ENCODE measurements around the gene GIMAP4. TPM values are rescaled to one million over a fixed set of nuclear protein-coding genes. Genes with fewer than 3 reads are reported as not detected.

The GIMAP4 gene
- total RNA-seq, 1 experiment from 2014 or later, result not detected

GRCh38 chr7:150621376-150621775 is 54.2 kb downstream of the GIMAP4 start:
- no TSS peak for BruUV-seq (replicated peaks)
- no peaks in the 10 kb centered on the region for H3K9me3 Mint-ChIP-seq (ENCODE audit: unreplicated experiment)
- intact Hi-C loops (cut with micrococcal nuclease), result no loop called here
- DNase-seq (ENCODE audit: unreplicated experiment), result no peak
- H3K27me3 Mint-ChIP-seq (ENCODE audit: insufficient read depth, unreplicated experiment), result peaks cover 11% of the 10 kb centered on the region
- no peak overlapping the region for H3K4me3 Mint-ChIP-seq (ENCODE audit: unreplicated experiment)
- H3K4me1 Mint-ChIP-seq (ENCODE audit: insufficient read depth, unreplicated experiment), result no peaks in the 10 kb centered on the region
- ChIA-PET POLR2A (no interaction called here), CTCF (no interaction called here)
- no peaks in the 10 kb centered on the region for H3K36me3 Mint-ChIP-seq (ENCODE audit: insufficient read depth, unreplicated experiment)
- no peak for TF ChIP-seq CTCF (IDR thresholded peaks at IDR 0.05; ENCODE audit: unreplicated experiment)
- no peak overlapping the region for H3K27ac Mint-ChIP-seq (ENCODE audit: low read depth, unreplicated experiment)

Other genes with a start within 250 kb of the GIMAP4 start
- 8.4 and 10.1 TPM in 2 replicates for gene LRRC61, start 244.0 kb upstream of the GIMAP4 start, total RNA-seq (2022)
- gene ACTR3C, start 243.8 kb upstream of the GIMAP4 start, total RNA-seq (2022), result 3.5 and 3.6 TPM in 2 replicates
- not detected in 2 replicates for gene RARRES2, start 225.8 kb upstream of the GIMAP4 start, total RNA-seq (2022)
- gene REPIN1, start 198.6 kb upstream of the GIMAP4 start, total RNA-seq (2022), result 80.8 and 83.0 TPM in 2 replicates
- gene ZNF775, start 188.1 kb upstream of the GIMAP4 start, total RNA-seq (2022), result 1.7 and 2.0 TPM in 2 replicates
- gene GIMAP8, start 116.8 kb upstream of the GIMAP4 start, total RNA-seq (2022), result not detected in 2 replicates
- not detected in 2 replicates for gene GIMAP7, start 52.5 kb upstream of the GIMAP4 start, total RNA-seq (2022)
- not detected in 2 replicates for gene GIMAP6, start 65.0 kb downstream of the GIMAP4 start, total RNA-seq (2022)
- gene GIMAP2, start 118.3 kb downstream of the GIMAP4 start, total RNA-seq (2022), result not detected in 2 replicates
- not detected in 2 replicates for gene GIMAP1, start 149.2 kb downstream of the GIMAP4 start, total RNA-seq (2022)
- gene GIMAP5, start 170.0 kb downstream of the GIMAP4 start, total RNA-seq (2022), result not detected in 2 replicates
- gene TMEM176B, start 233.0 kb downstream of the GIMAP4 start, total RNA-seq (2022), result 0.42 TPM in 1 of 2 replicates, not detected in the other
- gene TMEM176A, start 233.4 kb downstream of the GIMAP4 start, total RNA-seq (2022), result not detected in 2 replicates

Measured in MCF 10A (cell line).